Keratinocyte (primary cell): Measurements from ENCODE around the gene NDUFS7. TPM values are rescaled to one million over a fixed set of nuclear protein-coding genes. Genes with fewer than 3 reads are reported as not detected.

ENCODE experiments used
- DNase-seq: peaks from one replicate; pipeline ENCODE4 v3.0.0-alpha.2; 2011; ENCODE audit warnings: low read depth, missing footprints, low spot score
- FAIRE-seq: peaks from 2 replicates; lab custom pipeline; 2011; peaks lifted over from hg19 to GRCh38; lab: Jason Lieb, UNC
- H2AFZ ChIP-seq: 2 replicates; pipeline ENCODE4 v1.6.0; 2012; ENCODE audit warnings: low read length, control low read depth, inconsistent platforms; ENCODE audit not compliant: control insufficient read depth
- H3K27ac ChIP-seq: 2 replicates; pipeline ENCODE4 v1.5.1; 2011; ENCODE audit warnings: low read length; ENCODE audit not compliant: control insufficient read depth, insufficient read depth
- H3K27me3 ChIP-seq: 3 replicates; pipeline ENCODE4 v1.6.0; 2011; ENCODE audit warnings: low read length; ENCODE audit not compliant: control insufficient read depth, insufficient read depth; ENCODE audit errors: extremely low read depth
- H3K36me3 ChIP-seq, 2 experiments: 2 replicates in 1 of 2; 3 replicates in 1 of 2; pipeline ENCODE4 v1.5.1; 2011; ENCODE audit warnings: low read length in 2 of 2, mild to moderate bottlenecking in 1 of 2; ENCODE audit not compliant: control insufficient read depth in 2 of 2, insufficient read depth in 2 of 2; ENCODE audit errors: extremely low read depth in 1 of 2
- H3K4me1 ChIP-seq: 3 replicates; pipeline ENCODE4 v1.5.1; 2011; ENCODE audit warnings: low read length; ENCODE audit not compliant: control insufficient read depth, insufficient read depth; ENCODE audit errors: extremely low read depth
- H3K4me2 ChIP-seq: 3 replicates; pipeline ENCODE4 v1.6.0; 2011; ENCODE audit warnings: low read depth, low read length; ENCODE audit not compliant: control insufficient read depth, insufficient read depth; ENCODE audit errors: extremely low read depth
- H3K4me3 ChIP-seq, 3 experiments: fragments of 200-600 bp in 1 of 3; sonication (generic) in 1 of 3; 2 replicates in 2 of 3; 3 replicates in 1 of 3; pipeline ENCODE4 v1.5.1; 2011 to 2016; ENCODE audit warnings: low read length in 3 of 3, mild to moderate bottlenecking in 3 of 3, control low read depth in 2 of 3, inconsistent platforms in 1 of 3, low read depth in 1 of 3, mixed read lengths in 1 of 3, mixed run types in 1 of 3, moderate library complexity in 1 of 3; ENCODE audit not compliant: control insufficient read depth in 2 of 3, insufficient read depth in 2 of 3; ENCODE audit errors: extremely low read depth in 1 of 3
- H3K79me2 ChIP-seq: 2 replicates; pipeline ENCODE4 v1.6.0; 2012; ENCODE audit warnings: low read length; ENCODE audit not compliant: control insufficient read depth, insufficient read depth
- H3K9ac ChIP-seq: 3 replicates; pipeline ENCODE4 v1.6.0; 2011; ENCODE audit warnings: low read length; ENCODE audit not compliant: control insufficient read depth, insufficient read depth; ENCODE audit errors: extremely low read depth
- H3K9me1 ChIP-seq: 3 replicates; pipeline ENCODE4 v1.6.0; 2011; ENCODE audit warnings: low read length; ENCODE audit not compliant: control insufficient read depth, insufficient read depth; ENCODE audit errors: extremely low read depth
- H3K9me3 ChIP-seq: 2 replicates; pipeline ENCODE4 v1.5.1; 2012; ENCODE audit warnings: low read depth, low read length; ENCODE audit not compliant: control insufficient read depth
- H4K20me1 ChIP-seq: 3 replicates; pipeline ENCODE4 v1.6.0; 2011; ENCODE audit warnings: low read length; ENCODE audit not compliant: control insufficient read depth, insufficient read depth; ENCODE audit errors: extremely low read depth
- CTCF ChIP-seq, 3 experiments: IDR thresholded peaks in 1 of 3; conservative IDR thresholded peaks in 1 of 3; optimal IDR thresholded peaks in 1 of 3; 2 replicates in 2 of 3; 3 replicates in 1 of 3; pipeline versions ENCODE3 to v1.5.1; 2011; ENCODE audit warnings: low read length in 3 of 3, mild to moderate bottlenecking in 3 of 3, moderate library complexity in 2 of 3, control low read depth in 1 of 3, inconsistent platforms in 1 of 3; ENCODE audit not compliant: insufficient read depth in 2 of 3; ENCODE audit errors: extremely low read depth in 1 of 3
- EZH2 ChIP-seq: IDR thresholded peaks from one replicate; pipeline ENCODE4 v1.6.1; 2012; ENCODE audit warnings: inconsistent platforms, mild to moderate bottlenecking, low read length, moderate library complexity
- dilution Hi-C: fragments of 300-500 bp; cut with MboI; formaldehyde crosslinking; loops from one replicate; pipeline ENCODE4 v1.7.0; 2020; ENCODE audit warnings: low sequenced_read_pairs; ENCODE audit not compliant: extremely low pct_ligation_motif_present
- polyA plus RNA-seq, 5 experiments: library from polyadenylated mRNA; depleted of rRNA in 3 of 5; stranded (reverse) in 3 of 5; stranded (forward) in 1 of 5; unstranded in 1 of 5; fragments of >200 nt; gene quantifications; 1 replicate in 1 of 5; 2 replicates in 3 of 5; 3 replicates in 1 of 5; pipeline versions ENCODE4 v1.2.1 to v1.2.3, GENCODE V29; 2011 to 2012; ENCODE audit warnings: missing spikeins in 2 of 5, low read depth in 1 of 5, low replicate concordance in 1 of 5

Gene NDUFS7
- polyA plus RNA-seq, 1 donor (not counting 4 experiments of a cell fraction or from before 2014, with no cell fraction given) = 23.2 TPM

- no peaks in the 10 kb centered on the region for H3K4me1 ChIP-seq
- H3K36me3 ChIP-seq = peaks cover 32 to 38% of the 10 kb centered on the region in 2 experiments
- H3K4me3 ChIP-seq = no peak overlapping the region
- no peak overlapping the region for H2AFZ ChIP-seq
- H3K9me3 ChIP-seq = no peaks in the 10 kb centered on the region
- H3K79me2 ChIP-seq = peaks cover 21% of the 10 kb centered on the region
- H3K27ac ChIP-seq = no peak overlapping the region
- FAIRE-seq (no peak), DNase-seq (no peak)
- no peak overlapping the region for H3K9ac ChIP-seq
- H3K9me1 ChIP-seq = no peaks in the 10 kb centered on the region
- dilution Hi-C loops = no loop called here
- H3K27me3 ChIP-seq = no peaks in the 10 kb centered on the region
- H4K20me1 ChIP-seq = no peaks in the 10 kb centered on the region
- TF ChIP-seq EZH2 = no peak
- no peak for TF ChIP-seq CTCF (optimal IDR thresholded peaks at IDR 0.05 in 1 of 3, IDR thresholded peaks at IDR 0.05 in 1 of 3, conservative IDR thresholded peaks at IDR 0.05 in 1 of 3; ENCODE audit: extremely low read depth in 1 of 3, insufficient read depth in 2 of 3, low read length in 3 of 3)
- no peak overlapping the region for H3K4me2 ChIP-seq
Measured at GRCh38 chr19:1433119-1434039, 49.7 kb downstream of the NDUFS7 start.

GRCh38 chr19:1434040-1434366 lies 50.3 kb downstream of the NDUFS7 start:
- no peak for DNase-seq
- H3K4me2 ChIP-seq = no peak overlapping the region
- no peaks in the 10 kb centered on the region for H3K9me1 ChIP-seq
- TF ChIP-seq CTCF (optimal IDR thresholded peaks at IDR 0.05 in 1 of 3, IDR thresholded peaks at IDR 0.05 in 1 of 3, conservative IDR thresholded peaks at IDR 0.05 in 1 of 3; ENCODE audit: extremely low read depth in 1 of 3, insufficient read depth in 2 of 3, low read length in 3 of 3) (no peak), EZH2 (no peak)
- dilution Hi-C loops = no loop called here
- peaks cover 26% of the 10 kb centered on the region for H3K79me2 ChIP-seq
- H2AFZ ChIP-seq = no peak overlapping the region
- no peak overlapping the region for H3K9ac ChIP-seq
- no peaks in the 10 kb centered on the region for H4K20me1 ChIP-seq
- no peak overlapping the region for H3K4me3 ChIP-seq
- H3K9me3 ChIP-seq = no peaks in the 10 kb centered on the region
- H3K4me1 ChIP-seq = no peaks in the 10 kb centered on the region
- peaks cover 30 to 32% of the 10 kb centered on the region in 2 experiments for H3K36me3 ChIP-seq
- no peaks in the 10 kb centered on the region for H3K27me3 ChIP-seq
- FAIRE-seq = no peak
- no peak overlapping the region for H3K27ac ChIP-seq
